IMR-90 (cell line): Measurements from ENCODE around the gene MPC1. TPM values are rescaled to one million over a fixed set of nuclear protein-coding genes. Genes with fewer than 3 reads are reported as not detected.
A peak's percentile ranks its signal among the peaks of the same experiment; 100 is the strongest.

Experiments used
- ATAC-seq: fragments of 200-7000 bp; cut with Tn5 transposase; 2 replicates; pipeline ENCODE4 v1.9.1; 2020; ENCODE audit warnings: low read depth, mild to moderate bottlenecking, moderate library complexity
- BruUV-seq: library from RNA; stranded (reverse); fragments of 400-500 nt; replicated peaks from 2 replicates; lab custom pipeline; 2021; lab: Mats Ljungman, UMichigan
- CTCF ChIA-PET: fragments of 300-600 bp; formaldehyde crosslinking; extraction: SDS; loops from one replicate; lab custom pipeline; 2021; ENCODE audit warnings: antibody characterized with exemption; lab: Yijun Ruan, JAX
- POLR2A ChIA-PET: fragments of 300-600 bp; sonication (Branson Sonifier 250); formaldehyde crosslinking; loops from one replicate; lab custom pipeline; 2022; ENCODE audit warnings: antibody characterized with exemption; ENCODE audit not compliant: unreplicated experiment; lab: Charles Lee
- DNase-seq: peaks from one replicate; pipeline ENCODE4 v3.0.0; 2013
- H2AFZ ChIP-seq: replicated peaks from 2 replicates; pipeline ENCODE3; 2013; ENCODE audit warnings: low read length, mild to moderate bottlenecking; ENCODE audit not compliant: poor library complexity
- H2AK5ac ChIP-seq: 2 replicates; pipeline ENCODE4 v1.6.1; 2013; ENCODE audit warnings: low read depth, low read length, inconsistent platforms
- H2AK9ac ChIP-seq: replicated peaks from 2 replicates; pipeline ENCODE3; 2013; ENCODE audit warnings: mild to moderate bottlenecking, low read depth, low read length, moderate library complexity; ENCODE audit not compliant: poor library complexity
- H2BK120ac ChIP-seq: 2 replicates; pipeline ENCODE4 v1.6.1; 2013; ENCODE audit warnings: low read depth, low read length, inconsistent platforms
- H2BK15ac ChIP-seq: 3 replicates; pipeline ENCODE4 v1.6.1; 2013; ENCODE audit warnings: low read depth, low read length, inconsistent platforms
- H2BK20ac ChIP-seq: 2 replicates; pipeline ENCODE4 v1.6.1; 2013; ENCODE audit warnings: low read depth, mild to moderate bottlenecking, inconsistent platforms, low read length, moderate library complexity
- H2BK5ac ChIP-seq: 2 replicates; pipeline ENCODE4 v1.6.1; 2013; ENCODE audit warnings: mild to moderate bottlenecking, low read depth, low read length, inconsistent platforms; ENCODE audit not compliant: poor library complexity, severe bottlenecking
- H3K14ac ChIP-seq: replicated peaks from 2 replicates; pipeline ENCODE4 v1.6.1; 2013; ENCODE audit warnings: low read depth, low read length, inconsistent platforms
- H3K18ac ChIP-seq: 2 replicates; pipeline ENCODE4 v1.6.1; 2013; ENCODE audit warnings: low read depth, low read length, control low read depth
- H3K23ac ChIP-seq: 2 replicates; pipeline ENCODE4 v1.6.1; 2013; ENCODE audit warnings: low read depth, low read length, inconsistent platforms
- H3K27ac ChIP-seq: 2 replicates; pipeline ENCODE4 v1.5.1; 2013; ENCODE audit warnings: mild to moderate bottlenecking, control low read depth, low read length; ENCODE audit not compliant: insufficient read depth
- H3K27me3 ChIP-seq: 2 replicates; pipeline ENCODE4 v1.6.1; 2013; ENCODE audit warnings: low read length; ENCODE audit not compliant: control insufficient read depth, insufficient read depth
- H3K36me3 ChIP-seq: 2 replicates; pipeline ENCODE4 v1.6.1; 2013; ENCODE audit warnings: low read length, mixed read lengths; ENCODE audit not compliant: control insufficient read depth, insufficient read depth
- H3K4ac ChIP-seq: 2 replicates; pipeline ENCODE4 v1.6.1; 2013; ENCODE audit warnings: low read depth, low read length, inconsistent platforms
- H3K4me1 ChIP-seq: 2 replicates; pipeline ENCODE4 v1.6.1; 2013; ENCODE audit warnings: low read length, mixed read lengths; ENCODE audit not compliant: control insufficient read depth, insufficient read depth
- H3K4me2 ChIP-seq: 2 replicates; pipeline ENCODE4 v1.6.1; 2013; ENCODE audit warnings: low read depth, mild to moderate bottlenecking, control low read depth, low read length, moderate library complexity
- H3K4me3 ChIP-seq: 2 replicates; pipeline ENCODE4 v1.5.1; 2013; ENCODE audit warnings: low read depth, mild to moderate bottlenecking, control low read depth, low read length, moderate library complexity; ENCODE audit not compliant: insufficient read depth
- H3K56ac ChIP-seq: 2 replicates; pipeline ENCODE4 v1.6.1; 2013; ENCODE audit warnings: low read length, inconsistent platforms; ENCODE audit not compliant: insufficient read depth; ENCODE audit errors: extremely low read depth
- H3K79me1 ChIP-seq, 2 experiments: 2 replicates each; pipeline ENCODE4 v1.6.1; 2013; ENCODE audit warnings: low read length in 2 of 2, inconsistent platforms in 1 of 2, low read depth in 1 of 2
- H3K9ac ChIP-seq: 2 replicates; pipeline ENCODE4 v1.6.1; 2013; ENCODE audit warnings: low read depth, low read length, control low read depth
- H3K9me1 ChIP-seq: 2 replicates; pipeline ENCODE4 v1.6.1; 2013; ENCODE audit warnings: low read length, inconsistent platforms; ENCODE audit not compliant: insufficient read depth
- H3K9me3 ChIP-seq: 2 replicates; pipeline ENCODE4 v1.6.1; 2013; ENCODE audit warnings: low read length; ENCODE audit not compliant: control insufficient read depth, insufficient read depth
- H4K20me1 ChIP-seq: 2 replicates; pipeline ENCODE4 v1.6.1; 2013; ENCODE audit warnings: low read length, inconsistent platforms; ENCODE audit not compliant: insufficient read depth
- H4K5ac ChIP-seq: 2 replicates; pipeline ENCODE4 v1.6.1; 2013; ENCODE audit warnings: mild to moderate bottlenecking, low read depth, low read length, control low read depth
- H4K8ac ChIP-seq, 2 experiments: 2 replicates each; pipeline ENCODE4 v1.6.1; 2013; ENCODE audit warnings: low read depth in 2 of 2, low read length in 2 of 2, control low read depth in 1 of 2, inconsistent platforms in 1 of 2
- H4K91ac ChIP-seq: 2 replicates; pipeline ENCODE4 v1.6.1; 2013; ENCODE audit warnings: low read depth, low read length, inconsistent platforms; ENCODE audit not compliant: insufficient read depth
- BHLHE40 ChIP-seq: fragments of 150-350 bp; IDR thresholded peaks from 2 replicates; pipeline ENCODE4 v1.6.1; 2016; ENCODE audit warnings: mild to moderate bottlenecking, low read depth, low read length
- CHD1 ChIP-seq: IDR thresholded peaks from 2 replicates; pipeline ENCODE4 v1.6.1; 2012; ENCODE audit warnings: low read depth, low read length, improper control_type of control experiment
- MAFK ChIP-seq: IDR thresholded peaks from 2 replicates; pipeline ENCODE4 v1.6.1; 2012; ENCODE audit warnings: low read depth, low read length, improper control_type of control experiment
- MAZ ChIP-seq: IDR thresholded peaks from 2 replicates; pipeline ENCODE4 v1.6.1; 2012; ENCODE audit warnings: low read depth, mild to moderate bottlenecking, low read length, improper control_type of control experiment, moderate library complexity, borderline replicate concordance
- MXI1 ChIP-seq: IDR thresholded peaks from 2 replicates; pipeline ENCODE4 v1.6.1; 2012; ENCODE audit warnings: low read depth, mild to moderate bottlenecking, low read length, moderate library complexity, borderline replicate concordance
- POLR2A ChIP-seq: IDR thresholded peaks from 2 replicates; pipeline ENCODE4 v1.6.1; 2012; ENCODE audit warnings: mild to moderate bottlenecking, low read depth, low read length
- RAD21 ChIP-seq: IDR thresholded peaks from 2 replicates; pipeline ENCODE4 v1.6.1; 2012; ENCODE audit warnings: low read length, improper control_type of control experiment
- WGBS, 2 experiments: methylation state at CpG; one replicate each; pipeline versions ENCODE4 v1.1.5 to v1.1.7; 2013; ENCODE audit warnings: missing lambda C conversion rate in 2 of 2; ENCODE audit not compliant: insufficient read length in 1 of 2; ENCODE audit errors: extremely low coverage in 2 of 2; 5-methylcytosine and 5-hydroxymethylcytosine counted together
- dilution Hi-C: fragments of 300-500 bp; cut with HindIII; formaldehyde crosslinking; loops from one replicate; pipeline ENCODE4 v1.14.3; 2018; ENCODE audit warnings: low sequenced_read_pairs; ENCODE audit not compliant: unreplicated experiment
- in situ Hi-C: fragments of 300-500 bp; cut with MboI; formaldehyde crosslinking; loops from 3 replicates; pipeline ENCODE4 v1.14.3; 2019; ENCODE audit warnings: low sequenced_read_pairs, inconsistent platforms, mixed read lengths
- intact Hi-C: fragments of 100-400 bp; cut with micrococcal nuclease; formaldehyde crosslinking; loops from 2 replicates; pipeline ENCODE4 v1.10.0; 2022
- polyA plus RNA-seq, 3 experiments: library from polyadenylated mRNA; depleted of rRNA; stranded (reverse); fragments of >200 nt; gene quantifications; 2 replicates each; pipeline ENCODE4 v1.2.3, GENCODE V29; 2012; ENCODE audit warnings: low replicate concordance in 1 of 3
- total RNA-seq: library from RNA; depleted of rRNA; stranded (reverse); fragments of >200 nt; gene quantifications from 2 replicates; pipeline ENCODE4 v1.2.3, GENCODE V29; 2012

The MPC1 gene
- total and polyA plus RNA-seq, 2 of the 4 experiments (the other 2 are of a cell fraction) = 10.9 to 12.0 TPM

- TF ChIP-seq BHLHE40 (no peak), MAFK (no peak), MAZ (no peak), RAD21 (no peak), CHD1 (no peak), MXI1 (no peak), POLR2A (no peak)
- in situ Hi-C loops = no loop called here
- H4K8ac ChIP-seq = no peak overlapping the region
- peaks cover 10% of the 10 kb centered on the region; the same call in 1 of the 2 replicates for H3K9me1 ChIP-seq
- BruUV-seq = no TSS peak
- WGBS, 2 experiments = no CpG with 5 or more reads among the region's 7 CpGs
- no peak overlapping the region for H3K9ac ChIP-seq
- ChIA-PET POLR2A (no interaction called here), CTCF (no interaction called here)
- H3K79me1 ChIP-seq = 0 out of 4 replicates have a peak, but pooled peaks cover 0 to 3% of the 10 kb centered on the region in 2 experiments
- H3K27ac ChIP-seq = no peak overlapping the region
- H4K5ac ChIP-seq = no peak overlapping the region
- no peak overlapping the region for H4K91ac ChIP-seq
- no peaks in the 10 kb centered on the region for H4K20me1 ChIP-seq
- intact Hi-C loops = no loop called here
- peaks cover 45% of the 10 kb centered on the region for H3K36me3 ChIP-seq
- no peak overlapping the region for H3K23ac ChIP-seq
- no peak overlapping the region for H2AK5ac ChIP-seq
- H2BK15ac ChIP-seq = no peak overlapping the region
- H3K9me3 ChIP-seq = no peaks in the 10 kb centered on the region
- H3K4ac ChIP-seq = no peak overlapping the region
- no peak overlapping the region for H3K56ac ChIP-seq
- no peak overlapping the region for H3K4me3 ChIP-seq
- no peak overlapping the region for H2BK20ac ChIP-seq
- dilution Hi-C loops = no loop called here
- no peak overlapping the region for H2BK120ac ChIP-seq
- H2AFZ ChIP-seq = peak overlapping the region; percentile 32
- no peaks in the 10 kb centered on the region for H3K4me1 ChIP-seq
- ATAC-seq (peak; percentile 65; the same call in 1 of the 2 replicates), DNase-seq (no peak)
- H3K27me3 ChIP-seq = no peaks in the 10 kb centered on the region
- H2AK9ac ChIP-seq = peak overlapping the region; percentile 42
- H3K4me2 ChIP-seq = no peak overlapping the region
- no peak overlapping the region for H3K18ac ChIP-seq
- no peak overlapping the region for H2BK5ac ChIP-seq
- H3K14ac ChIP-seq = no peak overlapping the region
These were observed 41.0 kb upstream of the MPC1 start for GRCh38 chr6:166423781-166424180.
